K562 (cell line): ENCODE data around the gene FOXL3.

Experiments used
- EHMT2 ChIP-seq: fragments of 450-650 bp; IDR thresholded peaks from 2 replicates; pipeline ENCODE4 v1.6.1; 2018; ENCODE audit warnings: antibody characterized with exemption
- FOXM1 ChIP-seq, 2 experiments: fragments of 450-650 bp in 1 of 2; sonication (generic) in 1 of 2; formaldehyde crosslinking in 1 of 2; IDR thresholded peaks; 2 replicates each; pipeline versions ENCODE4 v1.6.1 to v1.9.0; 2017 to 2022; ENCODE audit warnings: low read depth in 2 of 2, mild to moderate bottlenecking in 2 of 2, missing genetic modification reagents in 1 of 2, moderate library complexity in 1 of 2
- NFIC ChIP-seq: fragments of 450-650 bp; IDR thresholded peaks from 2 replicates; pipeline ENCODE4 v1.6.1; 2017; ENCODE audit warnings: mild to moderate bottlenecking, inconsistent platforms
- POLR2A ChIP-seq: fragments of 450-650 bp; conservative IDR thresholded peaks from 2 replicates; pipeline ENCODE4 v1.6.1; 2016
- POLR2G ChIP-seq: fragments of 200-400 bp; formaldehyde crosslinking; IDR thresholded peaks from 2 replicates; pipeline ENCODE4 v1.6.1; 2017; ENCODE audit warnings: low read depth, mild to moderate bottlenecking, antibody characterized with exemption, low read length, moderate library complexity
- TCF3 ChIP-seq: sonication (generic); formaldehyde crosslinking; IDR thresholded peaks from 2 replicates; pipeline ENCODE4 v1.4.0; 2020; ENCODE audit warnings: mild to moderate bottlenecking, missing genetic modification reagents
- ZNF766 ChIP-seq: fragments of 200-800 bp; sonication (Bioruptor generic); conservative IDR thresholded peaks from 2 replicates; pipeline ENCODE4 v1.6.1; 2016; ENCODE audit warnings: missing genetic modification characterization, missing compliant biosample characterization
- TF ChIP-seq, protein P1 (sequence below), 2 experiments: IDR thresholded peaks in 1 of 2; conservative IDR thresholded peaks in 1 of 2; 2 replicates each; pipeline ENCODE4 v1.6.1; 2016; ENCODE audit warnings: low read depth in 2 of 2, mild to moderate bottlenecking in 1 of 2, missing compliant biosample characterization in 1 of 2, missing genetic modification characterization in 1 of 2, moderate library complexity in 1 of 2
- TF ChIP-seq, protein P2 (sequence below): fragments of 450-650 bp; formaldehyde crosslinking; IDR thresholded peaks from 2 replicates; pipeline ENCODE4 v1.4.0; 2020; ENCODE audit warnings: mild to moderate bottlenecking
- TF ChIP-seq, protein P3 (sequence below), 2 experiments: fragments of 150-350 bp in 1 of 2; IDR thresholded peaks; 2 replicates each; pipeline ENCODE4 v1.6.1; 2012 to 2016; ENCODE audit warnings: low read depth in 2 of 2, low read length in 2 of 2, mild to moderate bottlenecking in 1 of 2, moderate library complexity in 1 of 2
- TF ChIP-seq, protein P4 (sequence below), 3 experiments: IDR thresholded peaks in 2 of 3; conservative IDR thresholded peaks in 1 of 3; 2 replicates each; pipeline ENCODE4 v1.5.1; 2011 to 2012; ENCODE audit warnings: low read length in 3 of 3, mild to moderate bottlenecking in 3 of 3, control low read depth in 2 of 3, improper control_type of control experiment in 1 of 3, inconsistent platforms in 1 of 3, low read depth in 1 of 3, mixed read lengths in 1 of 3, moderate library complexity in 1 of 3; ENCODE audit not compliant: insufficient read depth in 2 of 3

DNA sequence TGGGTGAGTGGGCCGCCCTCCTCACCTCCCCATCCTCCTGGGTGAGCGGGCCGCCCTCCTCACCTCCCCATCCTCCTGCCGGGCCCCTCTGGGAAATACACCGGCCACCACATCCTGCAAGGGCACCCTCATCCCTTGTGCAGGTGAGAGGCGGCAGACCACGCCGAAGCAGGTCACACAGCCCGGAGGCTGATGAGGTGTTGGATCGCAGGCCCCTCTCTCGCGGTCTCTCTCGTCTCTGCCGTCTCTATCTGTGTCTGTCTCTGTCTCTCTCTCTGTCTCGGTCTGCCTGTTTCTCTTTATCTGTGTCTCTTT, 30.8 kb upstream of the FOXL3 start:
- no peak for TF ChIP-seq FOXM1 (IDR thresholded peaks at IDR 0.05; ENCODE audit: low read depth)
- no peak for TF ChIP-seq FOXM1 (CRISPR knock-in tag; IDR thresholded peaks at IDR 0.05; ENCODE audit: low read depth)
- no peak for TF ChIP-seq POLR2A
- TF ChIP-seq, protein P1, sequence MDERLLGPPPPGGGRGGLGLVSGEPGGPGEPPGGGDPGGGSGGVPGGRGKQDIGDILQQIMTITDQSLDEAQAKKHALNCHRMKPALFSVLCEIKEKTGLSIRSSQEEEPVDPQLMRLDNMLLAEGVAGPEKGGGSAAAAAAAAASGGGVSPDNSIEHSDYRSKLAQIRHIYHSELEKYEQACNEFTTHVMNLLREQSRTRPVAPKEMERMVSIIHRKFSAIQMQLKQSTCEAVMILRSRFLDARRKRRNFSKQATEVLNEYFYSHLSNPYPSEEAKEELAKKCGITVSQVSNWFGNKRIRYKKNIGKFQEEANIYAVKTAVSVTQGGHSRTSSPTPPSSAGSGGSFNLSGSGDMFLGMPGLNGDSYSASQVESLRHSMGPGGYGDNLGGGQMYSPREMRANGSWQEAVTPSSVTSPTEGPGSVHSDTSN (CRISPR knock-in tag; IDR thresholded peaks at IDR 0.05; ENCODE audit: low read depth) = no peak
- TF ChIP-seq, protein P1 (tag; conservative IDR thresholded peaks at IDR 0.05; ENCODE audit: low read depth) = no peak
- TF ChIP-seq ZNF766 (CRISPR knock-in tag) = no peak
- TF ChIP-seq, protein P2, sequence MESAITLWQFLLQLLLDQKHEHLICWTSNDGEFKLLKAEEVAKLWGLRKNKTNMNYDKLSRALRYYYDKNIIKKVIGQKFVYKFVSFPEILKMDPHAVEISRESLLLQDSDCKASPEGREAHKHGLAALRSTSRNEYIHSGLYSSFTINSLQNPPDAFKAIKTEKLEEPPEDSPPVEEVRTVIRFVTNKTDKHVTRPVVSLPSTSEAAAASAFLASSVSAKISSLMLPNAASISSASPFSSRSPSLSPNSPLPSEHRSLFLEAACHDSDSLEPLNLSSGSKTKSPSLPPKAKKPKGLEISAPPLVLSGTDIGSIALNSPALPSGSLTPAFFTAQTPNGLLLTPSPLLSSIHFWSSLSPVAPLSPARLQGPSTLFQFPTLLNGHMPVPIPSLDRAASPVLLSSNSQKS (CRISPR knock-in tag) = no peak
- no peak for TF ChIP-seq EHMT2
- no peak for TF ChIP-seq NFIC
- TF ChIP-seq, protein P3, sequence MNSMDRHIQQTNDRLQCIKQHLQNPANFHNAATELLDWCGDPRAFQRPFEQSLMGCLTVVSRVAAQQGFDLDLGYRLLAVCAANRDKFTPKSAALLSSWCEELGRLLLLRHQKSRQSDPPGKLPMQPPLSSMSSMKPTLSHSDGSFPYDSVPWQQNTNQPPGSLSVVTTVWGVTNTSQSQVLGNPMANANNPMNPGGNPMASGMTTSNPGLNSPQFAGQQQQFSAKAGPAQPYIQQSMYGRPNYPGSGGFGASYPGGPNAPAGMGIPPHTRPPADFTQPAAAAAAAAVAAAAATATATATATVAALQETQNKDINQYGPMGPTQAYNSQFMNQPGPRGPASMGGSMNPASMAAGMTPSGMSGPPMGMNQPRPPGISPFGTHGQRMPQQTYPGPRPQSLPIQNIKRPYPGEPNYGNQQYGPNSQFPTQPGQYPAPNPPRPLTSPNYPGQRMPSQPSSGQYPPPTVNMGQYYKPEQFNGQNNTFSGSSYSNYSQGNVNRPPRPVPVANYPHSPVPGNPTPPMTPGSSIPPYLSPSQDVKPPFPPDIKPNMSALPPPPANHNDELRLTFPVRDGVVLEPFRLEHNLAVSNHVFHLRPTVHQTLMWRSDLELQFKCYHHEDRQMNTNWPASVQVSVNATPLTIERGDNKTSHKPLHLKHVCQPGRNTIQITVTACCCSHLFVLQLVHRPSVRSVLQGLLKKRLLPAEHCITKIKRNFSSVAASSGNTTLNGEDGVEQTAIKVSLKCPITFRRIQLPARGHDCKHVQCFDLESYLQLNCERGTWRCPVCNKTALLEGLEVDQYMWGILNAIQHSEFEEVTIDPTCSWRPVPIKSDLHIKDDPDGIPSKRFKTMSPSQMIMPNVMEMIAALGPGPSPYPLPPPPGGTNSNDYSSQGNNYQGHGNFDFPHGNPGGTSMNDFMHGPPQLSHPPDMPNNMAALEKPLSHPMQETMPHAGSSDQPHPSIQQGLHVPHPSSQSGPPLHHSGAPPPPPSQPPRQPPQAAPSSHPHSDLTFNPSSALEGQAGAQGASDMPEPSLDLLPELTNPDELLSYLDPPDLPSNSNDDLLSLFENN (IDR thresholded peaks at IDR 0.05; ENCODE audit: low read depth in 2 of 2, low read length in 2 of 2) = no peak
- TF ChIP-seq, protein P4, sequence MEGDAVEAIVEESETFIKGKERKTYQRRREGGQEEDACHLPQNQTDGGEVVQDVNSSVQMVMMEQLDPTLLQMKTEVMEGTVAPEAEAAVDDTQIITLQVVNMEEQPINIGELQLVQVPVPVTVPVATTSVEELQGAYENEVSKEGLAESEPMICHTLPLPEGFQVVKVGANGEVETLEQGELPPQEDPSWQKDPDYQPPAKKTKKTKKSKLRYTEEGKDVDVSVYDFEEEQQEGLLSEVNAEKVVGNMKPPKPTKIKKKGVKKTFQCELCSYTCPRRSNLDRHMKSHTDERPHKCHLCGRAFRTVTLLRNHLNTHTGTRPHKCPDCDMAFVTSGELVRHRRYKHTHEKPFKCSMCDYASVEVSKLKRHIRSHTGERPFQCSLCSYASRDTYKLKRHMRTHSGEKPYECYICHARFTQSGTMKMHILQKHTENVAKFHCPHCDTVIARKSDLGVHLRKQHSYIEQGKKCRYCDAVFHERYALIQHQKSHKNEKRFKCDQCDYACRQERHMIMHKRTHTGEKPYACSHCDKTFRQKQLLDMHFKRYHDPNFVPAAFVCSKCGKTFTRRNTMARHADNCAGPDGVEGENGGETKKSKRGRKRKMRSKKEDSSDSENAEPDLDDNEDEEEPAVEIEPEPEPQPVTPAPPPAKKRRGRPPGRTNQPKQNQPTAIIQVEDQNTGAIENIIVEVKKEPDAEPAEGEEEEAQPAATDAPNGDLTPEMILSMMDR (IDR thresholded peaks at IDR 0.05 in 2 of 3, conservative IDR thresholded peaks at IDR 0.05 in 1 of 3; ENCODE audit: insufficient read depth in 2 of 3, low read depth in 1 of 3, low read length in 3 of 3) = no peak
- no peak for TF ChIP-seq TCF3 (CRISPR knock-in tag)
- no peak for TF ChIP-seq POLR2G
